HG03354 (cell line): ENCODE data around the gene ARID3B.
"Not testable (repeated sequence)": the region's sequence is repeated elsewhere in the genome, so short reads cannot be mapped to it uniquely, and the experiment has no call there.

Experiments used
- ATAC-seq: cut with Tn5 transposase; IDR thresholded peaks from one replicate; pipeline ENCODE4 v1.9.1; 2021; ENCODE audit warnings: mild to moderate bottlenecking; ENCODE audit not compliant: unreplicated experiment, poor library complexity, severe bottlenecking

The ARID3B gene

DNA sequence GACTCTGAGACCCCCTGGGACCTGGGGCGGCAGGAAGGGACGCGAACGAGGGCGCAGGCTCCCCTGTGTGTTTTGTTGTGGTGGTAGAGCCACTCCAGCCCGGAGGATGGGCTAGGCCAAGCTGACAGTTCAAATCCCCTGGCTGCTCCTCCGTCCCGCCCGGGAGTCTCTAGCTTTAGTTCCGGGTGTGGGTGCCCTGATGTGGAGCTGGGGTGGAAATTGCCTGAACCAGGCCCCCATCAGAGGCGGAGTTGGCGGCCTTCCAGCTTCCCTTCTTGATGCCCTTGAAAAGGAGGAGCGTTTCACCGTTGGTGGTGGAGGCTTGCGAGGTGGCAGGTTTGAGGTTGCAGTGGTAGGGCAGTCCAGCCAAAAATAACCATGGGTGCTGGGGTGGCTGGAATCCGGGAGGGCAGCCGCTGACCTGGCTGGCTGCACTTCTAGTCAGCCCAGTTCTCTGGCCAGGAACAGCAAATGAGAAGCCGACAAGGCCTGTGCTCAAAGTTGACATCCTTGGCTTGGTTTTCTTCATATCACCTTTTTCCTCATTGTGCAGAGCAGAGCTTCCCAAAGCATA is 75.4 kb downstream of the ARID3B start:
- ATAC-seq: peak; percentile 0

DNA sequence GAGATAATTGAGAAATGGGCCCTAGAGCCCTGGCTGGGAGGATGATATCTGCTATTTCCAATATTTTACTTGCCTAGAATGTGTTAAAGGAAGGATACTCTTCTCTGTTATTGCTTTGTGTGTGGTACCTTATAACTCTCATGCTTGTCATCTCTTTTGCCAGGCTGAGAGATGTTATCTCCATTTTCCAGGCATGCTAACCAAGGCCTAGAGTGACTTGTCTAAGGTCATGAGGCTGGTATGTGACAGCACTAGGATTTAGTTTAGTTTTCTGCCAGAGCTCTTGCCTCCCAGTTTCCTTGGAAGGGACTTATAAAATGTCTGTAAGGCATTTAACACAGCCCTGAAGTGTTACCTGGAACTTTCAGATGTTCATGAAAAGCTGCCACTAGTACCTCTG is 76.0 kb downstream of the ARID3B start:
- ATAC-seq: no peak

DNA sequence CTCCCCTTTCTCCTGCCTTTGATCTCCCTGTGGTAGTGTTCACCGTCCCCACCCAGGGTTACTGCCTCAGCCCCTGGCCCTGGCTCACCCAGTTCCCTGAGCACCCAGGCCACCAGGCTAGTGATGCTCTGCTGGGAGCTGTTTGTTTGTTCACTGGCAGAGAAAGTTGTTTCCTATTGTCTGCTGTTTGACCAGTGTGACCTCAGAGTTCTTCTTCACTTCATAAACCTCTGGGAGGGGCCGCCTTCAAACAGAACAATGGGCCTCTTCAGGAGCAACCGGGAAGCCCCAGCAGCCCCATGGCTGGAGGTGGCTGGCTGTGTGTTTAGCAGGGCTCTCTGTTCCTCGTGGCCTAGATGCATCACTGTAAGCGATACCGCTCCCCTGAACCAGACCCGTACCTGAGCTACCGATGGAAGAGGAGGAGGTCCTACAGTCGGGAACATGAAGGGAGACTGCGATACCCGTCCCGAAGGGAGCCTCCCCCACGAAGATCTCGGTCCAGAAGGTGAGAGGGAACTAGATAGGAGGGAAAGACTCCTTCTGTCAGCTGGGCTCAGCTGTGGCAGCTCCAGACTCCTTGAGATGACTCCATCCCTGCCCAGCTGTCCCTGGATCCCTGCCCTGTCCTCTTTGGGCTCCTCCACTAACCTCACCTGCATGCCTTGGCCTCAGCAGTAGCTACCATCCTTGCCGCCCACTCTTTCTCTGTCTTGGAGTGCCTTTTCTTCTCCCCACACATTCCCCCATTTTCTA is 78.0 kb downstream of the ARID3B start:
- ATAC-seq: no peak

DNA sequence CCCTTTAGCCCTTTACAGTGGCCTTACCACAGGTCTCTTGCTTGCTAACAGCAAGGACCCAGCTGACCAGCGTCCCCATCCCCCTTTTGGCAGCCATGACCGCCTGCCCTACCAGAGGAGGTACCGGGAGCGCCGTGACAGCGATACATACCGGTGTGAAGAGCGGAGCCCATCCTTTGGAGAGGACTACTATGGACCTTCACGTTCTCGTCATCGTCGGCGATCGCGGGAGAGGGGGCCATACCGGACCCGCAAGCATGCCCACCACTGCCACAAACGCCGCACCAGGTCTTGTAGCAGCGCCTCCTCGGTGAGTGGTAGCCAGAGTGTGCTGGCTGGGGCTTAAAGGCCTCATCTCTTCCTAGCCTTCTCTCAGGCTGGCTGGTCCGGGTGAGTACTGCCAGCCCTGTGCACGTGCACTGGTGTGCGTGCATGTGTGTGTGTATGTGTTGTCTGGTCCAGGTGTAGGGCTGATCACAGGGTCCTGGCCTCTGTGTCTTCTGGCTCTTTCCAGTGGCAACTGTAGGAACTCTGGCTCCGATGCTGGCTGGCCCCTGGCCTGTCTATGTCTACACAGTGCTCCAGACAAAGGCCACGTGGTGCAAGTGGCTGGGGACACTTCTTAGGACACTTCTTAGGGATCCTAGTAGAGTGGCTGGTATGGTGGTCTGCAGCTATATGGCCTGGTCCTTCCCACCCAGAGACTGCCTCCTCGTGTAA is 79.1 kb downstream of the ARID3B start:
- ATAC-seq: no peak

DNA sequence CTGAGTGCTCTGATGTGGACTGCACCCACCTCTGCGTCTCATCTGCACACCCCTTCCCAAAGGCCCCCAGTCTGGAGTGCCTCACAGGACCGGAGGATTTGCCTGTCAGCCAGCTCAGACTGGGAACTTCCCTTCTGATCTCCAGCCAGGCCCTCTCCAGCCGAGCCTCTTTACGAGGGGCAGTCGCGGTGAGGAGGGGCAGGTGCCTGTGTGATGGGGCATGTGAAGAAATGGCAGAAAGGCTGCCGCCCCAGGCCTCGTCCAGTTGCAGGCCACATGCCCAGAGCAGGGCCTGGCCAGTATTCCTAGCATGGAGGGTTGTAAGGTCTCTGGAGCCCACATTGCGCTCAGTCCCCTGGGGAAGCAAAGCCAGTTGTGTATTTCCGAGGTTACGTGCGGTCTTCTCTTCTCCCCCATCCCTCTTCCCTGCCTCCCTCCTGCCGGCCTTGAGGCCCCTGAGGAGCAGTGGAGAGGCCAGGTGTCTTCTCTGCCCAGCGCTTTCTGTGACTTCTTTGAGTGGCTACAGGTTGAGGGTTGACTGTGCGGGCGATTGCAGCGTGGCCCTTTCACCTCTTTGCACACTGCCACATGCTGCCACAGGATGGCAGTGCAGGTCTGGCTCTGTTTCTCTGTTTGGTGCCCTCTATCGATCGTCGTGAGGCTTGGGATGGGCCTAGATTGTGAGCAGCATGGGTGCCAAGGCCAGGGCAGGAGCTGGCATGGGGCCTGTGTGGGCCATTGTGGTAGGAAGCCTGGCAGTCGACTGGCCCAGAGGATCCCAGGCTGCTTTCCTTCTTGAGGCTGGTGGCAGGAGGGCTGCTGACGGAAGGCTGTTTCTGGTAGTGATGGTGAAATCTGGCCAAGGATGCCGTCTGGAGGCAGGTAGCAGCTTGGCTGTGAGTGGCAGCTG is 79.9 kb downstream of the ARID3B start:
- peak; percentile 67 for ATAC-seq

DNA sequence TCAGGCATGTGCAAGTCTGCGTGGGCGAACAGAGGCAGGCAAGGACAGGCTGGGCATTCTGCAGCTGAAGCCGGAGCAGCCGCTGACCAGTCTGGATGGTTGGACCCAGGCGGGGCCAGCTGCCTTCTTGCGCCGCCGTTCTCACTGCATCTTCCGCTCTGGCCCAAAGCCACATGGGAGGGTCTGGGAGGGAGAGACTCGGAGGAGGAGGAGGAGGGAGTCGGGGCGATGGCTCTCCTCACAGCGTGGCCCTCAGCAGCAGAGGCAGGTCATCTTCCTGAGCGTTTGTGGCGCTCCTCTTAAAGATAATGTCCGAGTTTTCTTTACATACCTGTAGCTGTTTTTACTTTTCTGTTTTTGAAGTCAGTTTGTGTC is 80.5 kb downstream of the ARID3B start:
- no peak for ATAC-seq

DNA sequence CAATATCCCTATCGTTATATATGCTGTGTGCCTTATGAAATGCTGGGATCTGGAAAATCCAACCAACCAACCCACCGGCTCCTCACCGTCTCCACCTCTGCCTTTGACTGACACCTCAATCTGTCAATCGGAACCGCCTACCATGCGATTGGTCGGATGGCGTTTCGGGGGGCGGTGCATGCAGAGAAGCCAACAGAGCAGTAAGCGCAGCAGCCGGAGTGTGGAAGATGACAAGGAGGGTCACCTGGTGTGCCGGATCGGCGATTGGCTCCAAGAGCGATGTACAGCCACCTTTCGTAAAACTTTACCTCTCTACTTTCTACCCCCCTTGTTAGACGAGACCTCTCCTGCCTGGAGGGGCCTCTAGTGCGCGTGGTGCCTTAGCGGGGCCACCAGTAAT is 80.9 kb downstream of the ARID3B start:
- ATAC-seq: no peak

DNA sequence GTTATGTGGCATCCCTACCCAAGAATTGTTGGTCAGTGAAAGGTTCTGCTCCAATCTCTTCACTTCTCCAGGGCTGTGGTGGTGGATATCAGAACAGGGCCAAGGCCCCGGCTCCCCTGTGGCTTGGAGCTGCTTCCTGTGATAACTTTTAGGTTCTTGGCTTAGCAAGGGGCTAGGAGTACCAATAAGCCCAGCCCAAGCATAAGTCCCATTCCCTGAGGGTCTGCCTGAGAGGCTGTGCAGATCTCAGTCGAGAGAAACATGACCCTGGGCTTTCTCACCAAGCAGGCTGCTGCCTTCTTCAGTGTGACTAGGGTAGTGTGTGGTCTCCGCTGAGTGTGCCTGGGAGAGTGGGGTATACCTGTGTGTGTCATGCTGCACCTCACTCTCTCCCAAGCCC is 81.7 kb downstream of the ARID3B start:
- no peak for ATAC-seq

DNA sequence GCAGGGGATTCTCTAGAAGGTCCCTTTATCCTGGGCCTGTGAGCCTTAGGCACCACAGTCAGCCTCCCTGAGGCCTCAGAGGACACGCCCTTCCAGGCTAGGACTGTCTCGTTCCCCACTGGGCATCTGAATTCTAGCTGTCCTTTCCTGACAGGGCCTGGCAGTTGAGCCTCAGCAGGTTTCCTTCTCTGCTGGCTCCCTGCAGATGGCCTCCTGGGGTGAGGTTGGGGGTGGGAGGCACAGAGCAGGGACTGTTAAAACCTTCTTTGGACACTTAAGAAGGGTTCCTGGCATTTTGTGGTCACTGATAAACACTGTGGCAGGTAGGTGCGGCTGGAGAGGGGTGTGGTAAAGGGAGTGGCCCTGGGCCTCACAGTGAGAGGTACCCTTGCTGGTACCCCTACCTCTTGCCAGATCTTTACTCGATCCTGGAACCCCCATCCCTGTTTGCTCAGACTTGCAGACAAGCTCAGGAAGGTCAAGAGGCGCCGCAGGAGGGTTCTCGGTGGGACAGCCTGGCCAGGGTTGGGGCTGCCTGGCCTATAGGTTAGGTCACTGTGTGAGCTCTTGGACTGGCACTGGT is 83.1 kb downstream of the ARID3B start:
- ATAC-seq: no peak

DNA sequence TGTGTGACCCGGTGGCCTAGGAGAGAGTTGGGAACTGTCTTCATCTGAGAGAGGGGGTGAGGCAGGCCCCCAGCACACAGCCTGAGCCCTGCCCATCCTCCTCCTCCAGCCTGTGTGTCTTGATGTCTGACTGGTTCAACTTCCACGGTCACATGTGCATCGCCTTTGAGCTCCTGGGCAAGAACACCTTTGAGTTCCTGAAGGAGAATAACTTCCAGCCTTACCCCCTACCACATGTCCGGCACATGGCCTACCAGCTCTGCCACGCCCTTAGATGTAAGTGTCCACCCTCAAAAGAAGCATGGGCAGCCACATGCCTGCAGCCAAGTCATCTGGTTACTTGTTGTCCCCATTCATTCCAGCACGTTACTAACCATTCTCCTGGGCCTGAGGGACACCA is 84.7 kb downstream of the ARID3B start:
- no peak for ATAC-seq

DNA sequence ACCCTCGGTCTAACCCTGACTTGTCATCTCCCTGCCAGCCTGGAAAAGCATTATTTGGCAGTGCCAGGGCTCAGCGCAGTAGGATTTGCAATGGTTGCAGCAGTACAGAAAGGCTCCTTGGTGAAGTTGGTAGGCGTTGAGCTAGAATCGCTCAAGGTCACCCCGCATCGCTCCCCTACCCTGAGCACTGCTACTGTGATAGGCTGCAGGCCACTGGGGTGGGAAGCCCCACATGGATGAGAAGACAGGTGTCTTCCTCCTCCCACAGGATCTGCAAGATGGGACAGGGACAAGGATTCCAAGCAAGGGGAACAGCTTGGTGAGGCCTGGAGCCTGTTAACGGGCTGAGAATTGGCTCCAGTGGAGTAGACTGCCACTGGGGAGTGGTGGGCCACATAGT is 85.3 kb downstream of the ARID3B start:
- ATAC-seq: no peak

DNA sequence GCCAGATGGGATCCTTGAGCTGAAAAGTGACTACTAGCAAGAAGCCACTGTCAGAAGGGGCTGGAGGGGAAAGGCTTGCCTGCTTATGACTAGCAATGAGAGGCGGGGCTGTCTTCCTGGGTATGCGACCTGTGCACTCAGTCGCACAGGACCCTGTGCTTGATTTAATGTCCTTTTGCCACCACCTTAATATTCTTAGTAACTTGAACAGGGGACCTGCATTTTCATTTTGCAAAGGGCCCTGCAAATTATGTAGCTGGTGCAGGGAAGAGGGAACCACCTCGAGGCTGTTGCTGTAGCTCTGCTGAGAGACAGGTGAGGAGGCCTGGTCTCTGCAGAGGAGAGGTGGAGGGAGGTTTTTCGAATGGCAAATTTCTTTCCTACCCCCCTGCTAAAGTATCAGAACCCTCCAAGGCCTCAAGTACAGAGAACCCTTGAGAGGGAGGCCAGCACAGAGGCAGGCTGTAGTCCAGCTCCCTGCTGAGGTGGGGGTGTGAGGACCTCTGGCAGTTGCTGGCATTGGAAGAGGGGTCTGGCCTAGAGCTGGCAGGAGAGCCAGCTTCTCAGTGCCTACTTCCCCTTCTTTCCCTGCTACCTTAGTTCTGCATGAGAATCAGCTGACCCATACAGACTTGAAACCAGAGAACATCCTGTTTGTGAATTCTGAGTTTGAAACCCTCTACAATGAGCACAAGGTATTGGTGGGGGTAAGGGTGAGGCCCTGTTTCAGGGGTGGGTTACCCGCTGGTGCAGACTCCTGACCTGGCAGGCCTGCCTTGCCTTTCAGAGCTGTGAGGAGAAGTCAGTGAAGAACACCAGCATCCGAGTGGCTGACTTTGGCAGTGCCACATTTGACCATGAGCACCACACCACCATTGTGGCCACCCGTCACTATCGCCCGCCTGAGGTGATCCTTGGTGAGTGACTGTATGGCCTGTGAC is 86.0 kb downstream of the ARID3B start:
- peak; percentile 67 for ATAC-seq

DNA sequence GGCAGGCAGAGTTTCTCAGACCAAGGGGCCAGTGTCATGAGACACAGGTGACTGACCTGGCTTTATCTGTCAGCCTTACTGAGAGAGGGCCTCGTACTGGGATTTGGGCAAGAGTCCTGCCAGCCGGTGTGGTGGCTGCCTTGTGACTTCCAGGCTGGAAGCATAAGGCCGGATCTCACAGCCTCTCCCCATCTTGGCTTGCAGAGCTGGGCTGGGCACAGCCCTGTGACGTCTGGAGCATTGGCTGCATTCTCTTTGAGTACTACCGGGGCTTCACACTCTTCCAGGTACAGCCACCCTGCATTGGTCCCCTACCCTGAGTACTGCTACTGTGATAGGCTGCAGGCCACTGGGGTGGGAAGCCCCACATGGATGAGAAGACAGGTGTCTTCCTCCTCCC is 86.7 kb downstream of the ARID3B start:
- ATAC-seq: no peak

DNA sequence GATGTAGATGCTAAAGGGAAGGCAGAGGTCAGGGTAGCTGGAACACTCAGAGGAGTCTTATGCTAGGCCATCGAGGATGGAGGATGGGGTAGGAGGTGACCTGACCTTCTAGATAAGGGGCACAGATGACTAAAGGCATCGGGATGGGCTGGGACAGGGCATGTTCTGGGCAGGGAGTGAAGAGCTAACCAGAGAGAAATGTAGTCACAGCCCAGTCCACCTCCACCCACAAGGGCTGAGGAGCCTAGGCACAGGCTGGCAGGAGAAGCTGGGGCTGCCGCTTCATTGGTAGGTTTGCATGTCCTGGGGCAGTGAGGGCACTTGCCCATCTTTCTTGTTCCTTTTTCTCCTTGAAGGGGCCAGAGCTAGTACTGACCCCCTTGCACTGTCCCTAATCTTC is 87.2 kb downstream of the ARID3B start:
- no peak for ATAC-seq

DNA sequence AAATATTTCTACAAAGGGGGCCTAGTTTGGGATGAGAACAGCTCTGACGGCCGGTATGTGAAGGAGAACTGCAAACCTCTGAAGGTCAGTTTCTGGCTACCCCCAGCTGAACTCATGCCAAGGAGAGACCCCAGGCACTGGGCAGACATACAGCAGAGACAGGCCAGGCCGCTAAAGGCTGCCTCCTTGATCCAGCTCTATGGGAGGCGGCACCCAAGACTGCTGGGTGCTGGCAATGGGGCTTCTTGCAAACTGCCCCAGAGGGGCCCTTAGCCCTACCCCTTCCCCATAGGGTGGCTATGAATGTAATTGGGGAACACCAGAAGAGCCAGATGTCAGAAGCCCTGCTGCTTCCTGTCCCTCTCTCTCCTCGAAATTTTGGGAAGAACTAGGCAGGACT is 87.9 kb downstream of the ARID3B start:
- ATAC-seq: no peak

DNA sequence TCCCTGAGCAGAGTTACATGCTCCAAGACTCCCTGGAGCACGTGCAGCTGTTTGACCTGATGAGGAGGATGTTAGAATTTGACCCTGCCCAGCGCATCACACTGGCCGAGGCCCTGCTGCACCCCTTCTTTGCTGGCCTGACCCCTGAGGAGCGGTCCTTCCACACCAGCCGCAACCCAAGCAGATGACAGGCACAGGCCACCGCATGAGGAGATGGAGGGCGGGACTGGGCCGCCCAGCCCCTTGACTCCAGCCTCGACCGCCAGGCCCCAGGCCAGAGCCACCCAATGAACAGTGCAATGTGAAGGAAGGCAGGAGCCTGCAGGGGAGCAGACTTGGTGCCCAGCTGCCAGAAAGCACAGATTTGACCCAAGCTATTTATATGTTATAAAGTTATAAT is 88.7 kb downstream of the ARID3B start:
- not testable (repeated sequence) for ATAC-seq

DNA sequence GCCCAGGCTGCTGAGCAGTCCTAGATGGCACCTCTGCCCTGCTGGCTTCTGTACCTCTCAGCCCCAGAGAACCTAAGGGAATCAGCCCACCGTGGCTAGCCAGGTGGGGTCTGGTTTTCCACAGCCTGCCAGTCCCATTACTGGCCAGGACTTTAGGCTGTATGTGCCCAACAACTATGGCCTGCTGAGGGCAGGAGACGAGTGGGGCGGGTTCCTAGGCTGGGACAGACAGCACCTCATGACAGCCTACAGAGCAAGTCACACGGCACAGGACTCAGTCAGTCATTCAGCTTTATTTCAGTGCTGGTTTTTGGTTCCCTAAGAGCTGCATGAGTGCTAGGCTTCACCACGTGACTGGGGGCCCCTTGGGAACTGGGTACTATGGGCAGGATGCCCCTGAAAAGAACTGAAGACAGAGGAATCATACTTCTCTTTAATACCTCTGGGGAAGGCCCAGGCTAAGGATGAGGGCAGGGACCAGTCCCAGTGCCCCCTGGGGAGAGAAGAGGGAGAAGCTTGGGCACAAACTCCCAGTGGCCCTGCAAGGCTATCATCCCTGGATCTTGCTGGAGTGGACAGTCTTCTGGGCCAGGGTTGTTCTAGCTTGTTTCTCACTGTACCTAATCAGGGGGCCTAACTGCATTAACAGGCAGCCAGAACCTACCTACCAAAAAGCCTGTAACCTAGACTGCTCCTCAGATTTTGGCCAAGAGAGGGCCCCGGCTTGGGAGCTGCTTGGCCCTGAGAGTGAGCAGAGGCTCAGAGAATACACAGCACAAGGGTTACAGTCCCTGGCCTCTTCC is 89.5 kb downstream of the ARID3B start:
- ATAC-seq: no peak

DNA sequence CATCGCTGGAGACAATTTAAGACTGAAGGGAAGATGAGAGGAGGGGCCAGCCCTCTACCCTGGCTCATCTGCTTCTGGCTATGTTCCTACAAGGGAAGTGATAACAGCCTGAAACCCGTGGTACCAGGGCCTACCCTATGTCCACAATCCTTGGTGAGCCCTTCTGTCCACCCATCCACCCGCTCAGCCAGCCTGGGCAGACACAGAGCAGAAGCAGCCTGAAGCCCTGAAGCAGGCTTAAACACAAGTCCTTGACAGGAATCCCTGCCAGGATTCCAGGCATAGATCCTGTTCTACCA is 90.0 kb downstream of the ARID3B start:
- ATAC-seq: no peak
